Renal cortex interstitium (tissue), 11 donors: ENCODE results near the gene NOX3. TPM values are rescaled to one million over a fixed set of nuclear protein-coding genes. Genes with fewer than 3 reads are reported as not detected.

Experiments used
- DNase-seq, 11 donors: peaks; one replicate each; pipeline ENCODE4 v3.0.0-alpha.2; 2013; ENCODE audit warnings: low read depth in 9 of 11, low spot score in 4 of 11; ENCODE audit errors: extremely low read depth in 1 of 11
- polyA plus RNA-seq, 3 donors: library from polyadenylated mRNA; unstranded; fragments of 120-200 nt; gene quantifications; one replicate each; pipeline ENCODE4 v1.2.1, GENCODE V29; 2013; ENCODE audit not compliant: insufficient read length in 3 of 3

NOX3 gene
- polyA plus RNA-seq, 3 donors = 1.1 to 1.7 (median 1.4) TPM

DNA sequence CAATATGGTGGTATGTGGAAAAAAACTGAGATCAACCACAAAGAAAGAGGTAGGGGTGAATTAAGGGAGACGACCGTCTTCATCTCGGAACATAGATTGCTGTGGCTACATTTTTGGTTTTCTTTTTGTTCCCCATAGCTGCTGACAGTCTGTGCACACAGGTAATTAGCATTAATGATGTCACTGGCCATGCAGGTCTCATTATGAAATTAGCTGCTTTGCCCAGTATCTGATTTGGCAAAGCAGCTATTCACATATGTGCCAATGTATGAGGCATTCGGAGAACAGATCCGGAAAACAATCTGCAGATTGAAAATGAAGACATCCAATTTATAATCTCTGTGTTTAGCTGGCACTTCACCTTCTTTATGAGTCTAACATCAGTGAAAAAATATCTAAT lies 13.1 kb downstream of the NOX3 start:
- DNase-seq = no peak

DNA sequence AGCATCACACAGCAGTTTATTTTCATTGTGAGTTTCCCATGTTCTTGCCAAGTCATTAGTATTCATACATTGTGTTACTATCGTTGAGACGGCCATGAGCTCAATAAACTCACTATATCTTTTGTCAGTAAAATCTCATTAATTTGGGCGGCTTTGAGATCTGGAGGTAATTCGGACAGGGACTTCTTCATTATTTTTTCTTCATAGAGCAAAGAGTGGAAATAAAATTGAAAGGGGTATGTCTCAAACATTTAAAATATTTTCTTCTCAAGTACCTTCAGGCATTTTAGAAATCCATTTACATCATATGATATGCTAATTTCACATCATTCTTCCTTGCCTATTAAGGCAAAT lies 14.6 kb downstream of the NOX3 start:
- DNase-seq = no peak

- no peak for DNase-seq
Observed at GRCh38 chr6:155440398-155441111, 15.1 kb downstream of the NOX3 start.

GRCh38 chr6:155439376-155439775 lies 16.3 kb downstream of the NOX3 start:
- no peak for DNase-seq

GRCh38 chr6:155436981-155437749 lies 18.5 kb downstream of the NOX3 start:
- no peak for DNase-seq

- no peak for DNase-seq
Observed at GRCh38 chr6:155434829-155435423, 20.7 kb downstream of the NOX3 start.

DNA sequence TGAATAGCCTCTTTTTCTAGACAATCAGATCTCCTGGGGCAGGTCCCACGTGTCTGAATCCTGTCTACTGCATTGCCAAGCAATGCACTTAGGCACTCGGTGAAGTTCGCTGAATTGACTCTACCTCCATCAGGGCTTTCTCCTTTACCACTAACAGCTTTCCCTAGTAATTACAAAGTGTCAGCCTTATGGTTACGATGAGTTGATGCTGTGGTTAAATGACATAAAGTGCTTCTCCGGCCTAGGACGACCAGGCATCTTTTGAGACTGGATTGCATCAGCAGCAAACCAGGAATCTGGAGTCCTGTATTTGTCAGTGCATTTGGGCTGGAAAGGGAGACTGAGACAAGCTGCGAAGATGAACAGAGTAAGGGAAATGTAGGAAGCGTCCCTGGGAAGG lies 21.5 kb downstream of the NOX3 start:
- no peak for DNase-seq

DNA sequence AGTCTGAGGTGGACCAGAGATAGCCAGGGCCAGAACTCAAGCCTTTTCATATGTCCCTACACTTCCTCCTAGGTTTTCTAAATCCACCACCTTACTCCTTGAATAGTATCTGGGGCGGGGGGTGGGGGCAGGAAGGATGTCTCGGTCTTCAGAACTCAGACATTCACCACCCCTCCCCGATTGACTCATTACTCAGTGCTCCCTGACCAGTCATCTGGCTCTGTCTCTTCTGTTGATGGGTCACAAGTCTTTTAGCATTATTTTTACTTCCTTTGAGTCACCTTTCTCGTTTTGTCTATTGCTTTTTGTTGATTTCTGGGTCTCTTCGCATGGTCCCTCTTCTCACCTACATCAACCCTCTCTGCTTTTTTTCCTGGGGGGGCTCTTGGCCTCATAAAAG lies 23.3 kb downstream of the NOX3 start:
- no peak for DNase-seq

DNA sequence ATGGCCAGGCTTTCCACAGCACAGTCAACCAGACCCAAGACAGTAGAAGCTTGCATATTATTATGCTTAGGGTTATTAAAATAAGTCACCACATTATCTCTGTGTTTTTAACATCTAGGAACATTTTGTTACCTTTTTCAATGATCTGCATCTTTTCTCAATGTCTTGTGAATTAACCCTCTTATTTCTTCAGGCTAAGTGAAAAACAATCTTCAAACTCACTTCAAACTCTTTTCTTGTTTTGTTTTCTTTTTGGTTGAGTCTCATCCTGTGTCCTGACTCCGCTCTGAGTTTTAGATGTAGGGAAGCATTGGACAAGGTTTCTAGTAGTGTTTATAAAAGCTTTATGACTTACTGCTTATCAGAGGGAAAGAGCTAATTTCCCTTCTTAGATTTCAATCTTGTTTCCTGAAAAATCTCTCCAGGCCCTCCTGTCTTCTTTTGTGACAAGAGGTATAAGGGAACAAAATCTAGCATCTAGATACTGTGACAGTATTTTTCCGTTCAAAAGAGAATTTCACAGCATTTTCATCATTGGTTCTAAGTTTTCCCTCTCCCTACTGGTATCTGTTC lies 26.2 kb downstream of the NOX3 start:
- DNase-seq = no peak

GRCh38 chr6:155426408-155426945 lies 29.2 kb downstream of the NOX3 start:
- DNase-seq = no peak

- no peak for DNase-seq
Observed at GRCh38 chr6:155424181-155424580, 31.5 kb downstream of the NOX3 start.

- DNase-seq = peak in 3 of 11 donors; percentile 16 to 25 (median 17)
Observed at GRCh38 chr6:155422635-155423034, 33.0 kb downstream of the NOX3 start.

GRCh38 chr6:155420492-155420891 lies 35.1 kb downstream of the NOX3 start:
- DNase-seq = no peak

DNA sequence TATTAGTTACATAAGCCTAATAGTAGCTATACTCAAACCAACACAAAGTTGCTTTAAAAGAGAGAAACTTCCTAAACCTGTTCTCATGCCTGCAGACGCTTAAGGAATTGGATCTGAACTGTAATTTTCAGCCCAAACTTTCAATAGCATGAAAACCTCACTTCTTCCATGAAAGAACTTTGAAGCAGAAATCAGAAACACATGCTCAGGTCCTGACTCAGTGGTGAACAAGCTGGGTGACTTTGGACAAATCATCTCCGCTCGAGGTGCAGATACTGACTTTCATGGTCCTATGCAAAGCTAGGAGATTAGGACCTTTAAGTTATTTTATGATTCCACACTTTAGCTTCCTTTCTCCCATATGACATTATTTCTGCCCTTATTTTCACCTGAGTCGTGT lies 36.5 kb downstream of the NOX3 start:
- DNase-seq = no peak

DNA sequence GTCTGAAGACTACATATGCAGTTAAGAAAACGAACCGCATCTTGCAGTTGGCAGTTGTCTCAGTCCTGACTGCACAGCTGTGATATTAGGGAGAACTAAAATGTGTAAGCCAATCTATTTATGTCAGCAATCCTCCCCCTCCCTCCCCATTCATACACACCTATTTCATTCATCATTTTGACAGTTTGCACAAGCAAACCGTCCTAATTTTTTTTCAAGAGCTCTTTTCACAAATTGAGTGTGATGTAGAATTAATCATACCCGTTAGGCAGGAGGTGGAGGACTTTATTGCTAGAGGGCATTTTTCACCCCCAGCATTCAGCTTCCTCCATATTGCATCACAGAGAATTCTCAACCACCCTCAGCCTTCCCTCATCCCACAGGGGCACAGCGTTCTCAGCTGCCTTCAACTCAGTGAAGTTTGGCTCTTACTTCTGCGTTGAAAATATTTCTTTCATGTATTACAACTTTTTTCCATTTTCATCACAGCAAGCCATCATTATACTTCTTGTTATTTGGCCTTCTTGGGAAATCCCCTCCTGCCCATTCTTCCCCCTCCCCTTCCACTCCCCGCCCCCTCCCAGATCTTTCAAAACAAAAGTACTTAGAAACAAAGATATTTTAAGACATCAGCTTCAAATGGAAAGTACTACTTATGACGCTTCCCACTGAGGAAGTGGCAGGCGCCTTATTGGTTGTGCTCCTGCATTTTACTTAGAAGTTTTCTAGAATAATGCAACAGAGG lies 37.5 kb downstream of the NOX3 start:
- no peak for DNase-seq

GRCh38 chr6:155417454-155417853 lies 38.2 kb downstream of the NOX3 start:
- DNase-seq = no peak

- no peak for DNase-seq
Observed at GRCh38 chr6:155415953-155416352, 39.7 kb downstream of the NOX3 start.

- DNase-seq = no peak
Observed at GRCh38 chr6:155414049-155414448, 41.6 kb downstream of the NOX3 start.

- DNase-seq = no peak
Observed at GRCh38 chr6:155412335-155412734, 43.3 kb downstream of the NOX3 start.
